GM18873 (cell line): ENCODE results near the gene DNAJC1.
"Not testable (repeated sequence)": the region's sequence is repeated elsewhere in the genome, so short reads cannot be mapped to it uniquely, and the experiment has no call there.

ENCODE experiments used
- ATAC-seq: cut with Tn5 transposase; IDR thresholded peaks from one replicate; pipeline ENCODE4 v1.9.1; 2021; ENCODE audit warnings: mild to moderate bottlenecking, moderate library complexity, moderate number of reproducible peaks; ENCODE audit not compliant: unreplicated experiment, low FRiP score

The DNAJC1 gene

DNA sequence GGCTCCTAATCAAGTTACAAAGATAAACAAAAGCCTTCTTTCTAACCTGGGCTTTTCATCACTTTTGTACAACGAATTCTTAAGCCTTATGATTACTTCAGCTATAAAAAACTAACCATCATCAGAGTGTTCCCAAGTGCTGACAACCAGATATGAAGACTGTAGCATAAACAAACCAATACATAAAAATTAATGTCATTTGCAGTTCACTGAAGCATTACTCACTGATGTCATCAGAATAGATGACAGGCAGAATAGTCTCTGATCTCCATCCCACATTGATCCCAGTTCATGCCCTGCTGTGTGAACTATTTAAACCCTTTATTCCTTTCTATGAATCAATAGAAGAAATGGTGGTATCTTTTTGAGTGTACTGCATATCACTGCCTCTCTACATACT is 84.4 kb downstream of the DNAJC1 start:
- no peak for ATAC-seq

- no peak for ATAC-seq
These were observed 90.9 kb downstream of the DNAJC1 start for GRCh38 chr10:21912625-21913024.

- no peak for ATAC-seq
These were observed 92.7 kb downstream of the DNAJC1 start for GRCh38 chr10:21910798-21911197.

DNA sequence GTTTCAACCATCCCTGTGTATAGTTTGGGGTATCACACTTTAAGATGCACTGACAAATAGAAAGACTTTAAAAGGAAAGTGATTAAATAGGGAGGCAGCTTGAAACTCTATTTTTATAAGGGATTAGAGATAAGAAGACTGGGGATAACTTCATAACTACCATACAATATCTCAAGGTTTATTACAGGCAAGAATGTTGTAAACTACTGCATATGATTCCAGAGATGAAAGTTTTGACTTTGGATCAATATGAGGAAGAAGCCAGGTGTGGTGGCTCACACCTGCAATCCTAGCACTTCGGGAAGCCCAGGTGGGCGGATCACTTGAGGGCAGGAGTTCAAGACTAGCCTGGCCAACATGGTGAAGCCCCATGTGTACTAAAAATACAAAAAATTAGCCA is 96.1 kb downstream of the DNAJC1 start:
- no peak for ATAC-seq

- no peak for ATAC-seq
These were observed 98.6 kb downstream of the DNAJC1 start for GRCh38 chr10:21904930-21905329.

GRCh38 chr10:21899736-21900135 is 103.8 kb downstream of the DNAJC1 start:
- no peak for ATAC-seq

GRCh38 chr10:21895932-21896331 is 107.6 kb downstream of the DNAJC1 start:
- no peak for ATAC-seq

- ATAC-seq, result no peak
These were observed 108.7 kb downstream of the DNAJC1 start for GRCh38 chr10:21894648-21895342.

GRCh38 chr10:21891439-21891838 is 112.1 kb downstream of the DNAJC1 start:
- ATAC-seq, result no peak

- ATAC-seq, result no peak
These were observed 113.9 kb downstream of the DNAJC1 start for GRCh38 chr10:21889477-21890275.

DNA sequence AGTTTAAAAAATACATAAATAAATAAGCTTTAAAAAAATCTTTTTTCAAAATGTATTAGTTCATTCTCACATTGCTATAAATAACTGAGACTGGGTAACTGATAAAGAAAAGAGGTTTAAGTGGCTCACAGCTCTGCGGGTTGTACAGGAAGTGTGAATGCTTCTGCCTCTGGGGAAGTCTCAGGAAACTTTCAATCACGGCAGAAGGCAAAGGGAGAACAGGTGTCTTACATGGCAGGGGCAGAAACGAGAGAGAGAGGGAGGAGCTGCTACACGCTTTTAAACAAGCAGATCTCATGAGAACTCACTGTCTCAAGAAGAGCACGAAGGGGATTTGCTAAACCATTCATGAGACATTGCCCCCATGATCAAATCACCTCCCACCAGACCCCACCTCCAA is 114.6 kb downstream of the DNAJC1 start:
- peak; percentile 97 for ATAC-seq

GRCh38 chr10:21885940-21886339 is 117.6 kb downstream of the DNAJC1 start:
- ATAC-seq, result no peak

DNA sequence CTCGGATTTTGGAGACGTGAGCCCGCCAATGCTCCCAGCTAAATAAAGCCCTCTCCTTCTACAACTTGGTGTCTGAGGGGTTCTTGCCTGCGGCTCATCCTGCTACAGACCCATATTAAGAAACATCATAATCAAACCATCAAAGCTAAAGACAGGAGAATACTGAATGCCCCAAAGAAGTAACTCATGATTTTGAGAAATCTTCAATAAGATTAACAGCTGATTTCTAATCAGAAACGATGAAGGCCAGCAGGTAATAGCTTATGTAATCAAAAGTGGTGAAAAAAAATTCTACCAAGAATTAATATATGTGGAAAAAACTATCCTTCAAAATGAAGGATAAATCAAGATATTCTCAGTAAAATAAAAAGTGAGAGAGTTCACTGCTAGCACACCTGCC is 130.3 kb downstream of the DNAJC1 start:
- no peak for ATAC-seq

DNA sequence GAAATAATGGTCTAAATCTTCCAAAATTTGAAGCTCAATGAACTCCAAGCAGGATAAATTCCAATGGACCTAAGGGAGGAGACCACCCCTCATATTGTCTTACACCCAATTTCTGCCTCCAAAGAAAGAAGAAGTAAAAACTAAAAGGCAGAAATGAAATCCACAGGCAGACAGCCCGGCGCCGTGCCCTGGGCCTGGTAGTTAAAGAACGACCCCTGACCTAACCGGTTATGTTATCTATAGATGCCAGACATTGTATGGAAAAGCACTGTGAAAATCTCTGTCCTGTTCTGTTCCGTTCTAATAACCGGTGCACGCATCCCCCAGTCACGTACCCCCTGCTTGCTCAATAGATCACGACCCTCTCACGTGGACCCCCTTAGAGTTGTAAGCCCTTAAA is 130.8 kb downstream of the DNAJC1 start:
- ATAC-seq, result not testable (repeated sequence)

DNA sequence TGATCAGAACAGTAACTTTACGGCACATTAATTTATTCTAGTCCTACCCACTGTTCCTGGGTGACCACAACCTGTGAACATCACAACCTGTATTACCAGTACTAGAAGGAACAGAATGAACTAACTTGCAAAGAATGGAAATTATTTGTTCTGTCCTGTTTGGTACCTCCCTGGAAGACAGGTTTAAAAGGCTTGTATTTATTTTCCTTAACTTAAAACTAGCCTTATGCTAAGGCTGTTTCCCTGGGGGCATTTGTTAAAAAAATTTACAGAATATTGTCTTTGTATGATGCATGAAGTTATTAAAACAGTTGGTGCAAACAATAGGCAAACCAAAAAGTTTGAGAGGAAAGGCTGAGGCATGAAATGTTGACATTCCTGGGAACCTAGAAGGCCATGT is 132.7 kb downstream of the DNAJC1 start:
- no peak for ATAC-seq

DNA sequence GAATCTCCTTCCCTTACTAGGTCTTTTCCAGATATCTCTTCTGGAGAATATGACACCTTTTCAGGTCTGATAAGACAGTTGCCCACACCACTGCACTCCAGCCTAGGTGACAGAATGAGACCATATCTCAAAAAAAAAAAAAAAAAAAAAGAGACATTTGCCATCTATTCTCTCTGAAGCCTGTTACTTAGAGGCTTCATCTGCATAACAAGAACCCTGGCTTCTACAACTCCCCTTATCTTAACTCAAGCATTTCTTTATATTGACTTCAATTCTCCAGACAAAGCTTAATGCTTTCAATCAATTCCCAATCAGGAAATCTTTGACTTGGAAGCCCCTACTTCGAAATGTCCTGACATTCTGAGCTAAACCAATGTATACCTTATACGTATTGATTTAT is 134.4 kb downstream of the DNAJC1 start:
- ATAC-seq, result not testable (repeated sequence)

DNA sequence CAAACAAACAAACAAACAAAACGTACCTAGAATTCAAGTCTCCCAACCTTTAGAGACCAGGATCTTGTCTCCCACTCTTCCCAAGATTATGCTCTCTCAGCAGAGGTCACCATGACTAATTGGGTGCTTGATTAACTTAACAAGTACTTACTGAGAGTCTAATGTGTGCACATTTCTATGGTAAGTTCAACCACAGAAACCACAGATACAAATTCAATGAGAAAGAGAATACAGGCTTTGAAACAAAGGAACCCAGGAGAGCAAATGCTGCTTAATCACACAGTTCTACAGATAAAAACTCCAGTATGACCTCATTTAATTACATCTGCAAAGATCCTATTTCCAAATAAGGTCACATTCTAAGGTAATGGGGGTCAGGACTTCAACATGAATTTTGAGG is 142.8 kb downstream of the DNAJC1 start:
- ATAC-seq, result no peak

DNA sequence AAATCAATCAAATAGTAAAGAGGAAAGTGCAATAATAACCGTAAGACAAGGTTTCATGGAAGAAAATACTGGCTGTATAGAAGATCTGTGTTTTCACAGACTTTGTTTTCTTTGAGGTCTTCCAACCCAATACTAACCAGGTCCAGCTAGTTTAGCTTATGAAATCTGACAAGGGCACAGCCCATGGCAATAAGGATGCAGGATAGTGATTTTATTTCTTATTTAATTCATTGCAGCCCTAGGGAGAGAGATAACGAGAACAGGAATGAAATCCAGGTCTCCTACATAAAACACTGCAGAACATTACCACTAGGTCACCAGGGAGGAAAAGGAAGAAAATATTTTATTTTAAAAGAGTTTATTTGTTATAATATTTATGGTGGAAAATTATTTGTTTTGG is 145.1 kb downstream of the DNAJC1 start:
- no peak for ATAC-seq

DNA sequence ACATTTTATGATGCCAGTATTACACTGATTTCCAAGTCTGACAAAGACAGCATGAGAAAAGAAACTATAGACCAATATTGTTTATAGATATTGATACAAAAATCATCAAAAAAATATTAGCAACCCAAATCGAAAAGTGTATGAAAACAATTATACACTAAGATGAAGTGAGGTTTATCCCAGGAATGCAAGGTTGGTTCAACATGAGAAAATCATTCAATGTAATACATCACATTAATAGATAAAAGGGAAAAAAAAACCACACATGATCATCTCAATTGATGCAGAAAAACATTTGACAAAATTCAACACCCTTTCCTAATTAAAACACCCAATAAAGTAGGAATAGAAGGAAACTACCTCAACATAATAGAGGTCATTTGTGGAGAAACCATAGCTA is 153.9 kb downstream of the DNAJC1 start:
- ATAC-seq, result no peak

- ATAC-seq, result no peak
These were observed 159.9 kb downstream of the DNAJC1 start for GRCh38 chr10:21843645-21844044.

DNA sequence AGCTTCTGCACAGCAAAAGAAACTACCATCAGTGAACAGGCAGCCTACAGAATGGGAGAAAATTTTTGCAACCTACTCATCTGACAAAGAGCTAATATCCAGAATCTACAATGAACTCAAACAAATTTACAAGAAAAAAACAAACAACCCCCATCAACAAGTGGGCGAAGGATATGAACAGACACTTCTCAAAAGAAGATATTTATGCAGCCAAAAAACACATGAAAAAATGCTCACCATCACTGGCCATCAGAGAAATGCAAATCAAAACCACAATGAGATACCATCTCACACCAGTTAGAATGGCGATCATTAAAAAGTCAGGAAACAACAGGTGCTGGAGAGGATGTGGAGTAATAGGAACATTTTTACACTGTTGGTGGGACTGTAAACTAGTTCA is 162.3 kb downstream of the DNAJC1 start:
- not testable (repeated sequence) for ATAC-seq

DNA sequence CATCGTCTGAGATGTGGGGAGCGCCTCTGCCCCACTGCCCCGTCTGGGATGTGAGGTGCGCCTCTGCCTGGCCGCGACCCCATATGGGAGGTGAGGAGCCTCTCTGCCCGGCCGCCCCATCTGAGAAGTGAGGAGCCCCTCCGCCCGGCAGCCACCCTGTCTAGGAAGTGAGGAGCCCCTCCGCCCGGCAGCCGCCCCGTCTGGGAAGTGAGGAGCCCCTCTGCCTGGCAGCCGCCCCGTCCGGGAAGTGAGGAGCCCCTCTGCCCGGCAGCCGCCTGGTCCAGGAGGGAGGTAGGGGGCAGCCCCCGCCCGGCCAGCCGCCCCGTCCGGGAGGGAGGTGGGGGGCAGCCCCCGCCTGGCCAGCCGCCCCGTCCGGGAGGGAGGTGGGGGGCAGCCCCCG is 166.0 kb downstream of the DNAJC1 start:
- ATAC-seq, result not testable (repeated sequence)
